B cell (primary cell): ENCODE results near the gene AGL. TPM values are rescaled to one million over a fixed set of nuclear protein-coding genes. Genes with fewer than 3 reads are reported as not detected.

ENCODE experiments used
- ATAC-seq: fragments of 200-7000 bp; cut with Tn5 transposase; one replicate; pipeline ENCODE4 v1.10.0; 2021; ENCODE audit warnings: low read depth, mild to moderate bottlenecking, moderate number of reproducible peaks, moderate library complexity
- CTCF ChIA-PET: fragments of 350-600 bp; sonication (Branson Sonifier 250); formaldehyde crosslinking; loops from one replicate; lab custom pipeline; 2021; ENCODE audit warnings: antibody characterized with exemption, inconsistent platforms; lab: Charles Lee
- POLR2A ChIA-PET: fragments of 350-600 bp; sonication (Branson Sonifier 250); formaldehyde crosslinking; loops from one replicate; lab custom pipeline; 2021; ENCODE audit warnings: antibody characterized with exemption; lab: Charles Lee
- DNase-seq: peaks from one replicate; pipeline ENCODE4 v3.0.0; 2013
- H2AFZ ChIP-seq: 2 replicates; pipeline ENCODE4 v1.6.1; 2012; ENCODE audit warnings: mild to moderate bottlenecking, low read depth, low read length; ENCODE audit not compliant: insufficient read depth, poor library complexity, severe bottlenecking
- H3K27ac ChIP-seq, 2 donors: 1 replicate in 1 of 2; 2 replicates in 1 of 2; pipeline ENCODE4 v1.5.1; 2012 to 2013; ENCODE audit warnings: low read length in 2 of 2, mild to moderate bottlenecking in 2 of 2, moderate library complexity in 1 of 2
- H3K27me3 ChIP-seq, 4 experiments: fragments of 200-600 bp in 1 of 4; sonication (generic) in 1 of 4; replicated peaks in 1 of 4; 1 replicate in 2 of 4; 2 replicates in 2 of 4; pipeline versions ENCODE4 v1.6.1 to v1.7.0; 2013 to 2016; ENCODE audit warnings: low read length in 3 of 4, mild to moderate bottlenecking in 2 of 4, mixed read lengths in 1 of 4, moderate library complexity in 1 of 4; ENCODE audit not compliant: insufficient read depth in 4 of 4, control insufficient read depth in 3 of 4; ENCODE audit errors: control extremely low read depth in 1 of 4
- H3K36me3 ChIP-seq, 2 experiments: replicated peaks in 1 of 2; 1 replicate in 1 of 2; 2 replicates in 1 of 2; pipeline versions ENCODE4 v1.6.1 to v1.7.1; 2013; ENCODE audit warnings: low read length in 1 of 2; ENCODE audit not compliant: insufficient read depth in 2 of 2, control insufficient read depth in 1 of 2; ENCODE audit errors: control extremely low read depth in 1 of 2, extremely low read depth in 1 of 2
- H3K4me1 ChIP-seq, 2 donors: fragments of 200-600 bp in 1 of 2; sonication (generic) in 1 of 2; 1 replicate in 1 of 2; 2 replicates in 1 of 2; pipeline versions ENCODE4 v1.5.1 to v1.6.1; 2013 to 2017; ENCODE audit warnings: low read length in 2 of 2; ENCODE audit not compliant: control insufficient read depth in 2 of 2, insufficient read depth in 2 of 2
- H3K4me2 ChIP-seq: replicated peaks from 2 replicates; pipeline ENCODE3; 2012; ENCODE audit warnings: mild to moderate bottlenecking, low read depth, low read length; ENCODE audit not compliant: poor library complexity, severe bottlenecking
- H3K4me3 ChIP-seq, 5 experiments: fragments of 200-600 bp in 1 of 5; sonication (generic) in 1 of 5; 1 replicate in 3 of 5; 2 replicates in 2 of 5; pipeline versions ENCODE4 v1.5.1 to v1.7.0; 2011 to 2016; ENCODE audit warnings: low read length in 4 of 5, mild to moderate bottlenecking in 4 of 5, low read depth in 2 of 5, control low read depth in 1 of 5, moderate library complexity in 1 of 5; ENCODE audit not compliant: insufficient read depth in 1 of 5; ENCODE audit errors: control extremely low read depth in 1 of 5, extremely low read depth in 1 of 5
- H3K79me2 ChIP-seq: fragments of 200-600 bp; sonication (generic); one replicate; pipeline ENCODE4 v1.6.0; 2016; ENCODE audit warnings: low read length; ENCODE audit not compliant: control insufficient read depth, insufficient read depth
- H3K9ac ChIP-seq: fragments of 200-600 bp; sonication (generic); 2 replicates; pipeline ENCODE4 v1.6.1; 2017; ENCODE audit warnings: mild to moderate bottlenecking, low read length, moderate library complexity
- H3K9me3 ChIP-seq, 3 donors: one replicate each; pipeline versions ENCODE4 v1.6.1 to v1.7.1; 2013; ENCODE audit warnings: low read length in 2 of 3; ENCODE audit not compliant: control insufficient read depth in 2 of 3, insufficient read depth in 1 of 3; ENCODE audit errors: control extremely low read depth in 1 of 3
- H4K20me1 ChIP-seq: 2 replicates; pipeline ENCODE4 v1.6.0; 2012; ENCODE audit warnings: mild to moderate bottlenecking, low read length; ENCODE audit not compliant: insufficient read depth, control insufficient read depth, poor library complexity, severe bottlenecking
- H3K27ac Mint-ChIP-seq: one replicate; pipeline ENCODE4 v1.8.0; 2021; ENCODE audit warnings: mixed read lengths
- H3K27me3 Mint-ChIP-seq: one replicate; pipeline ENCODE4 v1.8.0; 2021; ENCODE audit warnings: mixed read lengths
- H3K4me1 Mint-ChIP-seq: one replicate; pipeline ENCODE4 v1.8.0; 2021; ENCODE audit warnings: mixed read lengths
- H3K4me3 Mint-ChIP-seq: one replicate; pipeline ENCODE4 v1.8.0; 2021; ENCODE audit warnings: mixed read lengths
- H3K9me3 Mint-ChIP-seq: one replicate; pipeline ENCODE4 v1.8.0; 2022; ENCODE audit warnings: mixed read lengths; ENCODE audit not compliant: insufficient read depth
- EZH2 ChIP-seq: IDR thresholded peaks from 2 replicates; pipeline ENCODE4 v1.6.1; 2012; ENCODE audit warnings: borderline replicate concordance, low read depth, mild to moderate bottlenecking, moderate library complexity, low read length; ENCODE audit not compliant: insufficient read depth, poor library complexity, severe bottlenecking
- WGBS: methylation state at CpG from one replicate; pipeline ENCODE4 v1.1.5; 2013; ENCODE audit warnings: missing lambda C conversion rate; ENCODE audit not compliant: insufficient coverage; 5-methylcytosine and 5-hydroxymethylcytosine counted together
- intact Hi-C: fragments of 100-400 bp; cut with micrococcal nuclease; formaldehyde crosslinking; loops from one replicate; pipeline ENCODE4 v1.10.0; 2022
- polyA plus RNA-seq: library from polyadenylated mRNA; depleted of rRNA; stranded (reverse); fragments of >200 nt; gene quantifications from 2 replicates; pipeline ENCODE4 v1.2.3, GENCODE V29; 2012
- total RNA-seq, 2 donors: library from RNA; stranded (reverse); fragments of 120-200 nt in 1 of 2; gene quantifications; 1 replicate in 1 of 2; 2 replicates in 1 of 2; pipeline versions ENCODE4 v1.2.3 to v1.2.4, GENCODE V29; 2013 to 2022
- TF ChIP-seq, protein P1 (sequence below): fragments of 200-600 bp; IDR thresholded peaks from one replicate; pipeline ENCODE4 v1.8.0; 2022; ENCODE audit warnings: antibody characterized with exemption, mild to moderate bottlenecking

Gene AGL
- total and polyA plus RNA-seq, 2 donors (not counting 1 experiment from before 2014, with no cell fraction given) = 3.2 to 18.7 TPM

DNA sequence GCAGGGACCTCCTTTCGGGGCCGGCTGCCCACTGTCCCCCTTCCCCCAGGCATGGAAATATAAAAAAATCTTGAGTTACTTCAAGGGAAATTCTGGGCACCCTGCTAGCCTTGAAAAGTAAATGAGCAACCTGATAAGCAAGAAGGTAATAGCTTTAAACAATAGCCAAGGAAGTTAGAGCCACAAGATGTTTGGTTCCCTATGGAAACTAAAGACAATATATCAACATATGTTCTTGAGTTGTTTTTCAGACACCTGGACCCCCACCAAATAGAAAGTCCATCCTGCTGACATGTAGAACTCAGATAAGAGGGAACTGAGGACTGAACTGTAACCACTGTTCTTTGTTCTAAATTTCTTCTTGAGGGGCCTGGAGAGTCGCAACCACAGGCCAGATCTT, 100.3 kb downstream of the AGL start:
- Histone ChIP-seq H3K9ac (no peak overlapping the region), H3K79me2 (no peaks in the 10 kb centered on the region), H3K4me3 (no peak overlapping the region), H3K27ac (no peak overlapping the region), H4K20me1 (no peaks in the 10 kb centered on the region), H3K9me3 (peaks cover 0 to 2% (median 0%) of the 10 kb centered on the region in 3 donors), H2AFZ (no peak overlapping the region), H3K4me2 (no peak overlapping the region), H3K4me1 (no peaks in the 10 kb centered on the region), H3K27me3 (no peaks in the 10 kb centered on the region), H3K36me3 (no peaks in the 10 kb centered on the region)
- intact Hi-C loops = no loop called here
- CTCF ChIA-PET = no interaction called here
- POLR2A ChIA-PET = no interaction called here
- no peak for TF ChIP-seq EZH2
- TF ChIP-seq, protein P1, sequence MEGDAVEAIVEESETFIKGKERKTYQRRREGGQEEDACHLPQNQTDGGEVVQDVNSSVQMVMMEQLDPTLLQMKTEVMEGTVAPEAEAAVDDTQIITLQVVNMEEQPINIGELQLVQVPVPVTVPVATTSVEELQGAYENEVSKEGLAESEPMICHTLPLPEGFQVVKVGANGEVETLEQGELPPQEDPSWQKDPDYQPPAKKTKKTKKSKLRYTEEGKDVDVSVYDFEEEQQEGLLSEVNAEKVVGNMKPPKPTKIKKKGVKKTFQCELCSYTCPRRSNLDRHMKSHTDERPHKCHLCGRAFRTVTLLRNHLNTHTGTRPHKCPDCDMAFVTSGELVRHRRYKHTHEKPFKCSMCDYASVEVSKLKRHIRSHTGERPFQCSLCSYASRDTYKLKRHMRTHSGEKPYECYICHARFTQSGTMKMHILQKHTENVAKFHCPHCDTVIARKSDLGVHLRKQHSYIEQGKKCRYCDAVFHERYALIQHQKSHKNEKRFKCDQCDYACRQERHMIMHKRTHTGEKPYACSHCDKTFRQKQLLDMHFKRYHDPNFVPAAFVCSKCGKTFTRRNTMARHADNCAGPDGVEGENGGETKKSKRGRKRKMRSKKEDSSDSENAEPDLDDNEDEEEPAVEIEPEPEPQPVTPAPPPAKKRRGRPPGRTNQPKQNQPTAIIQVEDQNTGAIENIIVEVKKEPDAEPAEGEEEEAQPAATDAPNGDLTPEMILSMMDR = no peak
- no peak for DNase-seq
- WGBS = 100% methylated on average over 1 of the region's 3 CpGs
- H3K27ac Mint-ChIP-seq = no peak overlapping the region
- no peak for ATAC-seq
- H3K27me3 Mint-ChIP-seq = peaks cover 5% of the 10 kb centered on the region
- H3K9me3 Mint-ChIP-seq = no peaks in the 10 kb centered on the region
- H3K4me3 Mint-ChIP-seq = no peak overlapping the region
- H3K4me1 Mint-ChIP-seq = no peaks in the 10 kb centered on the region

DNA sequence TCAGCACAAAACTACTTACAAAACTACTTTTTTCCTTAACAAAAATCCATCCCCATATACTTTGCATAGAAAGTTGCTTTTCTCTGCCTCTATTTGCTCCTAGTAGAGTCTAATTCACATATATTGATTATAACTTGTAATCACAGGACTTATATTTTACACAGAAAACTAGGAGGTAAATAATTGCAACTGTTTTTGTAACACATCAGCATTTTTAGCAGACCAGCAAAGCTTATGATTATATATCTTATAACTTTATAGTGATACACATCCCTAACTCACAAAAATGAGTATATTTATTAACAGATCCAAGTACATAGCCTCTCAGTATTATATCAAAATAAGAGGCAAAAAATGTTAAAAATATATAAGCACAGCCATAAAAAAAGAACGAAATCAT, 102.4 kb downstream of the AGL start:
- POLR2A ChIA-PET = no interaction called here
- Histone ChIP-seq H3K27ac (no peak overlapping the region), H3K27me3 (no peaks in the 10 kb centered on the region), H4K20me1 (no peaks in the 10 kb centered on the region), H3K4me3 (no peak overlapping the region), H3K9ac (no peak overlapping the region), H3K4me2 (no peak overlapping the region), H3K4me1 (no peaks in the 10 kb centered on the region), H3K9me3 (peaks cover 0 to 2% (median 0%) of the 10 kb centered on the region in 3 donors), H3K36me3 (no peaks in the 10 kb centered on the region), H3K79me2 (no peaks in the 10 kb centered on the region), H2AFZ (no peak overlapping the region)
- CTCF ChIA-PET = no interaction called here
- Mint-ChIP-seq H3K27ac (no peak overlapping the region), H3K27me3 (no peaks in the 10 kb centered on the region), H3K9me3 (no peaks in the 10 kb centered on the region), H3K4me3 (no peak overlapping the region), H3K4me1 (no peaks in the 10 kb centered on the region)
- DNase-seq (no peak), ATAC-seq (no peak)
- intact Hi-C loops = no loop called here
- TF ChIP-seq, protein P1 = no peak
- no peak for TF ChIP-seq EZH2
- WGBS = no CpG with 5 or more reads among the region's 1 CpG
